ENCODE results near the gene SLC10A1. TPM values are rescaled to one million over a fixed set of nuclear protein-coding genes. Genes with fewer than 3 reads are reported as not detected.
A peak's percentile ranks its signal among the peaks of the same experiment; 100 is the strongest.

Gene SLC10A1
- total RNA-seq, 1 experiment from 2014 or later, result not detected

GRCh38 chr14:69771136-69771535 lies 25.9 kb downstream of the SLC10A1 start:
- Histone ChIP-seq H3K9me3 (ENCODE audit: low read length) (no peaks in the 10 kb centered on the region), H3K9me2 (replicated peaks; ENCODE audit: low read length) (no peaks in the 10 kb centered on the region), H3K4me1 (ENCODE audit: insufficient read depth, low read length) (peaks cover 21% of the 10 kb centered on the region), H3K36me3 (ENCODE audit: low read depth, low read length) (peaks cover 81% of the 10 kb centered on the region), H3K27ac (ENCODE audit: low read length) (no peak overlapping the region), H3F3A (ENCODE audit: low read length, unreplicated experiment) (no peaks in the 10 kb centered on the region), H4K20me1 (ENCODE audit: low read length) (peaks cover 55% of the 10 kb centered on the region), H3K9ac (ENCODE audit: low read length) (no peak overlapping the region), H3K27me3 (ENCODE audit: low read length) (no peaks in the 10 kb centered on the region), H2AFZ (ENCODE audit: low read length) (no peak overlapping the region), H3K4me3 (ENCODE audit: low read length) (no peak overlapping the region), H3K4me2 (ENCODE audit: low read length) (no peak overlapping the region), H3K79me2 (ENCODE audit: low read length) (peaks cover 57% of the 10 kb centered on the region)
- no peak for TF ChIP-seq EZH2 (IDR thresholded peaks at IDR 0.05; ENCODE audit: low read length, unreplicated experiment)
- TF ChIP-seq EZH2phosphoT487 (IDR thresholded peaks at IDR 0.05; ENCODE audit: borderline replicate concordance, low read length), result no peak
- TF ChIP-seq CTCF (conservative IDR thresholded peaks at IDR 0.05; ENCODE audit: low read depth, low read length), result no peak
- POLR2A ChIA-PET (ENCODE audit: unreplicated experiment), result no interaction called here
- intact Hi-C loops (cut with micrococcal nuclease), result no loop called here
- no TSS peak for BruUV-seq (replicated peaks)
- CTCF ChIA-PET, result no interaction called here
- no peak for ATAC-seq
- DNase-seq, result no peak

- Histone ChIP-seq H2AFZ (ENCODE audit: low read length) (no peak overlapping the region), H3K27me3 (ENCODE audit: low read length) (no peaks in the 10 kb centered on the region), H3K9me2 (replicated peaks; ENCODE audit: low read length) (no peaks in the 10 kb centered on the region), H3K4me1 (ENCODE audit: insufficient read depth, low read length) (peaks cover 21% of the 10 kb centered on the region), H3K36me3 (ENCODE audit: low read depth, low read length) (peaks cover 75% of the 10 kb centered on the region), H3F3A (ENCODE audit: low read length, unreplicated experiment) (no peaks in the 10 kb centered on the region), H3K9me3 (ENCODE audit: low read length) (no peaks in the 10 kb centered on the region), H3K9ac (ENCODE audit: low read length) (no peak overlapping the region), H4K20me1 (ENCODE audit: low read length) (peaks cover 49% of the 10 kb centered on the region), H3K4me3 (ENCODE audit: low read length) (no peak overlapping the region), H3K27ac (ENCODE audit: low read length) (no peak overlapping the region), H3K79me2 (ENCODE audit: low read length) (peaks cover 52% of the 10 kb centered on the region), H3K4me2 (ENCODE audit: low read length) (no peak overlapping the region)
- ATAC-seq, result no peak
- no peak for TF ChIP-seq CTCF (conservative IDR thresholded peaks at IDR 0.05; ENCODE audit: low read depth, low read length)
- TF ChIP-seq EZH2phosphoT487 (IDR thresholded peaks at IDR 0.05; ENCODE audit: borderline replicate concordance, low read length), result no peak
- TF ChIP-seq EZH2 (IDR thresholded peaks at IDR 0.05; ENCODE audit: low read length, unreplicated experiment), result no peak
- intact Hi-C loops (cut with micrococcal nuclease), result no loop called here
- BruUV-seq (replicated peaks), result no TSS peak
- no peak for DNase-seq
- ChIA-PET POLR2A (ENCODE audit: unreplicated experiment) (no interaction called here), CTCF (no interaction called here)
These were observed 26.5 kb downstream of the SLC10A1 start for GRCh38 chr14:69770559-69770958.

- H3K36me3 ChIP-seq (ENCODE audit: low read depth, low read length), result peaks cover 67% of the 10 kb centered on the region
- POLR2A ChIA-PET (ENCODE audit: unreplicated experiment), result no interaction called here
- intact Hi-C loops (cut with micrococcal nuclease), result no loop called here
- no peak overlapping the region for H3K27ac ChIP-seq (ENCODE audit: low read length)
- no peak for ATAC-seq
- no peaks in the 10 kb centered on the region for H3F3A ChIP-seq (ENCODE audit: low read length, unreplicated experiment)
- no peak overlapping the region for H3K9ac ChIP-seq (ENCODE audit: low read length)
- H3K4me3 ChIP-seq (ENCODE audit: low read length), result peak overlapping the region; percentile 22; the same call in 1 of the 2 replicates
- TF ChIP-seq EZH2 (IDR thresholded peaks at IDR 0.05; ENCODE audit: low read length, unreplicated experiment) (no peak), CTCF (conservative IDR thresholded peaks at IDR 0.05; ENCODE audit: low read depth, low read length) (no peak), EZH2phosphoT487 (IDR thresholded peaks at IDR 0.05; ENCODE audit: borderline replicate concordance, low read length) (no peak)
- no peaks in the 10 kb centered on the region for H3K27me3 ChIP-seq (ENCODE audit: low read length)
- H3K9me2 ChIP-seq (replicated peaks; ENCODE audit: low read length), result no peaks in the 10 kb centered on the region
- H2AFZ ChIP-seq (ENCODE audit: low read length), result no peak overlapping the region
- CTCF ChIA-PET, result no interaction called here
- peaks cover 50% of the 10 kb centered on the region for H3K79me2 ChIP-seq (ENCODE audit: low read length)
- H3K4me2 ChIP-seq (ENCODE audit: low read length), result peak overlapping the region; percentile 89
- H3K9me3 ChIP-seq (ENCODE audit: low read length), result no peaks in the 10 kb centered on the region
- BruUV-seq (replicated peaks), result no TSS peak
- H3K4me1 ChIP-seq (ENCODE audit: insufficient read depth, low read length), result peaks cover 21% of the 10 kb centered on the region
- no peak for DNase-seq
- H4K20me1 ChIP-seq (ENCODE audit: low read length), result peaks cover 43% of the 10 kb centered on the region
These were observed 27.4 kb downstream of the SLC10A1 start for GRCh38 chr14:69769623-69770022.
